ENCODE results near the gene LAMB4. TPM values are rescaled to one million over a fixed set of nuclear protein-coding genes. Genes with fewer than 3 reads are reported as not detected.

The LAMB4 gene
- total and polyA plus RNA-seq, 2 of the 8 experiments (the other 6 are each of a cell fraction or from before 2014, with no cell fraction given), result not detected

DNA sequence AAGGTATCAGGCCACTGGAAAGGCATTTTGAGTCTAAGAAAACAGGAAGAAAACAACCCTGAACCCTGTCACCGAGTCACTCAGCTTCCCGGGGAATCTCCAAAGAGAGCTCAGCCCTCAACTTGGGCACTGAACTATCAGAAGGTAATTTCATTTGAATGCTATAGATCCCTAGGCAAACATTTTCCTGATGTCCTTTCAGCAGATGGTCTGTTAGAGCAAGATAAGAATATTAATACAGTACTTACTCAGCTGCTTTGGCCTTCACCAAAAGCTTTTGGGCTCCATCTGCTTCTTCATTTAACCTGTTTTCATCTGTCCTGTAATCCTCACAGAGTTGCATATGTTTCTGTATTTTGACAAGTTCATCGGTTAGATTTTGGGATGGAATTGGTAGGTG, 93.0 kb downstream of the LAMB4 start (continued):
- TF ChIP-seq RFX5 (IDR thresholded peaks at IDR 0.05; ENCODE audit: borderline replicate concordance, low read depth, low read length), result no peak
- TF ChIP-seq CTBP2 (IDR thresholded peaks at IDR 0.05; ENCODE audit: borderline replicate concordance, insufficient read depth, insufficient read length, low read length), result no peak
- no peak for TF ChIP-seq GABPA (IDR thresholded peaks at IDR 0.05; ENCODE audit: borderline replicate concordance, insufficient read depth, low read length)
- TF ChIP-seq TEAD4 (IDR thresholded peaks at IDR 0.05; ENCODE audit: low read depth, low read length), result no peak

Measured in H1 (cell line).